Measurements from ENCODE around the gene HTR2B.

The HTR2B gene

GRCh38 chr2:231093933-231094332 is 30.9 kb downstream of the HTR2B start:
- Histone ChIP-seq H3K4me3 (IDR thresholded peaks at IDR 0.05; ENCODE audit: insufficient read depth, low read depth, low read length) (no peak overlapping the region), H2AFZ (ENCODE audit: low read depth) (no peak overlapping the region), H3K36me3 (ENCODE audit: insufficient read depth) (no peaks in the 10 kb centered on the region), H3K27ac (no peak overlapping the region), H3K4me1 (ENCODE audit: low read depth, poor library complexity, severe bottlenecking) (no peaks in the 10 kb centered on the region), H3K4me2 (no peak overlapping the region), H3K27me3 (ENCODE audit: insufficient read depth, low read depth) (no peaks in the 10 kb centered on the region), H3K79me2 (ENCODE audit: insufficient read depth, low read depth) (0 out of 2 replicates have a peak, but pooled peaks cover 10% of the 10 kb centered on the region), H4K20me1 (ENCODE audit: insufficient read depth) (no peaks in the 10 kb centered on the region), H3K9ac (no peak overlapping the region)
- TF ChIP-seq CTCF (conservative IDR thresholded peaks at IDR 0.05; ENCODE audit: low read depth, low read length): no peak

GRCh38 chr2:231088754-231089153 is 36.1 kb downstream of the HTR2B start:
- no peaks in the 10 kb centered on the region for H3K4me1 ChIP-seq (ENCODE audit: low read depth, poor library complexity, severe bottlenecking)
- H4K20me1 ChIP-seq (ENCODE audit: insufficient read depth): no peaks in the 10 kb centered on the region
- no peak overlapping the region for H2AFZ ChIP-seq (ENCODE audit: low read depth)
- H3K27ac ChIP-seq: no peak overlapping the region
- no peak overlapping the region for H3K9ac ChIP-seq
- no peaks in the 10 kb centered on the region for H3K27me3 ChIP-seq (ENCODE audit: insufficient read depth, low read depth)
- H3K4me3 ChIP-seq (IDR thresholded peaks at IDR 0.05; ENCODE audit: insufficient read depth, low read depth, low read length): no peak overlapping the region
- TF ChIP-seq CTCF (conservative IDR thresholded peaks at IDR 0.05; ENCODE audit: low read depth, low read length): no peak
- H3K79me2 ChIP-seq (ENCODE audit: insufficient read depth, low read depth): no peaks in the 10 kb centered on the region
- peaks cover 17% of the 10 kb centered on the region; the same call in 1 of the 2 replicates for H3K36me3 ChIP-seq (ENCODE audit: insufficient read depth)
- H3K4me2 ChIP-seq: no peak overlapping the region

- H4K20me1 ChIP-seq (ENCODE audit: insufficient read depth): no peaks in the 10 kb centered on the region
- H3K9ac ChIP-seq: no peak overlapping the region
- no peak overlapping the region for H3K27ac ChIP-seq
- no peak overlapping the region for H3K4me2 ChIP-seq
- no peak overlapping the region for H3K4me3 ChIP-seq (IDR thresholded peaks at IDR 0.05; ENCODE audit: insufficient read depth, low read depth, low read length)
- H3K27me3 ChIP-seq (ENCODE audit: insufficient read depth, low read depth): no peaks in the 10 kb centered on the region
- no peaks in the 10 kb centered on the region for H3K4me1 ChIP-seq (ENCODE audit: low read depth, poor library complexity, severe bottlenecking)
- H2AFZ ChIP-seq (ENCODE audit: low read depth): no peak overlapping the region
- TF ChIP-seq CTCF (conservative IDR thresholded peaks at IDR 0.05; ENCODE audit: low read depth, low read length): no peak
- peaks cover 30% of the 10 kb centered on the region; the same call in 1 of the 2 replicates for H3K36me3 ChIP-seq (ENCODE audit: insufficient read depth)
- no peaks in the 10 kb centered on the region for H3K79me2 ChIP-seq (ENCODE audit: insufficient read depth, low read depth)
Measured at GRCh38 chr2:231084565-231084964, 40.3 kb downstream of the HTR2B start.

- Histone ChIP-seq H4K20me1 (ENCODE audit: insufficient read depth) (peaks cover 5% of the 10 kb centered on the region; the same call in 1 of the 2 replicates), H3K4me3 (IDR thresholded peaks at IDR 0.05; ENCODE audit: insufficient read depth, low read depth, low read length) (no peak overlapping the region), H2AFZ (ENCODE audit: low read depth) (no peak overlapping the region), H3K27me3 (ENCODE audit: insufficient read depth, low read depth) (no peaks in the 10 kb centered on the region), H3K79me2 (ENCODE audit: insufficient read depth, low read depth) (peaks cover 5% of the 10 kb centered on the region; the same call in 1 of the 2 replicates), H3K4me1 (ENCODE audit: low read depth, poor library complexity, severe bottlenecking) (no peaks in the 10 kb centered on the region), H3K36me3 (ENCODE audit: insufficient read depth) (peaks cover 33% of the 10 kb centered on the region; the same call in 1 of the 2 replicates), H3K4me2 (no peak overlapping the region), H3K9ac (no peak overlapping the region), H3K27ac (no peak overlapping the region)
- TF ChIP-seq CTCF (conservative IDR thresholded peaks at IDR 0.05; ENCODE audit: low read depth, low read length): no peak
Measured at GRCh38 chr2:231069379-231070054, 55.3 kb downstream of the HTR2B start.
